Measurements from ENCODE around the gene PLCL1.

GRCh38 chr2:197938555-197938954 lies 134.2 kb downstream of the PLCL1 start:
- TF ChIP-seq CTCF (IDR thresholded peaks at IDR 0.05; ENCODE audit: insufficient read depth, low read length) (no peak), POLR2AphosphoS5 (IDR thresholded peaks at IDR 0.05; ENCODE audit: low read depth) (no peak)

Data from HL-60 (cell line).